Ovary (tissue), 9 donors: ENCODE data around the gene GRAMD4. TPM values are rescaled to one million over a fixed set of nuclear protein-coding genes. Genes with fewer than 3 reads are reported as not detected.

Source experiments
- DNase-seq, 5 donors: peaks; one replicate each; pipeline ENCODE4 v3.0.0-alpha.2; 2019 to 2020
- H3K27ac ChIP-seq, 2 donors: fragments of 200-600 bp; one replicate each; pipeline versions ENCODE4 v1.5.1 to v1.8.0; 2019 to 2022
- H3K27me3 ChIP-seq: fragments of 200-600 bp; one replicate; pipeline ENCODE4 v1.8.0; 2022
- H3K36me3 ChIP-seq: fragments of 200-600 bp; sonication (generic); one replicate; pipeline ENCODE4 v1.5.1; 2019
- H3K4me1 ChIP-seq: one replicate; pipeline ENCODE4 v1.8.1; 2013; ENCODE audit warnings: mild to moderate bottlenecking, moderate library complexity; ENCODE audit not compliant: insufficient read depth
- H3K4me3 ChIP-seq: fragments of 200-600 bp; sonication (generic); one replicate; pipeline ENCODE4 v1.5.1; 2017
- H3K9me3 ChIP-seq, 2 donors: fragments of 200-600 bp in 1 of 2; sonication (generic) in 1 of 2; one replicate each; pipeline versions ENCODE4 v1.5.1 to v1.8.1; 2013 to 2019; ENCODE audit warnings: mild to moderate bottlenecking in 1 of 2, moderate library complexity in 1 of 2
- EP300 ChIP-seq: sonication (generic); formaldehyde crosslinking; IDR thresholded peaks from one replicate; pipeline ENCODE4 v1.6.1; 2017; ENCODE audit warnings: antibody characterized with exemption
- POLR2A ChIP-seq: fragments of 450-650 bp; IDR thresholded peaks from one replicate; pipeline ENCODE4 v1.6.1; 2017; ENCODE audit warnings: antibody characterized with exemption, mild to moderate bottlenecking, moderate library complexity
- WGBS, 3 donors: extraction: QIAGEN DNeasy Blood & Tissue Kit in 1 of 3; methylation state at CpG; one replicate each; pipeline versions ENCODE4 v1.1.5 to v1.1.7; 2013 to 2017; 5-methylcytosine and 5-hydroxymethylcytosine counted together
- intact Hi-C, 4 donors: fragments of 100-400 bp; cut with DNase I; formaldehyde crosslinking; loops; one replicate each; pipeline versions ENCODE4 v1.11.0 to v1.15.1; 2022 to 2023
- polyA plus RNA-seq, 2 donors: library from polyadenylated mRNA; stranded (reverse); fragments of 200-250 nt in 1 of 2; fragments of 350-450 nt in 1 of 2; fragmentation: Illumina TruSeq in 1 of 2; extraction: RNeasy Lipid Tissue Mini Kit (QIAGEN cat#74804) in 1 of 2; gene quantifications; one replicate each; pipeline ENCODE4 v1.2.3, GENCODE V29; 2013 to 2014
- total RNA-seq, 7 donors: library from RNA; depleted of rRNA in 2 of 7; stranded (reverse); fragments of >200 nt in 2 of 7; fragmentation: NEBNext Ultra II Directional in 3 of 7; extraction: Animal tissue kit (Norgen Biotek cat#: 25700) in 3 of 7; gene quantifications; one replicate each; pipeline versions ENCODE4 v1.1.0 to v1.2.4, GENCODE V29; 2016 to 2023
- TF ChIP-seq, protein P1 (sequence below), 3 donors: fragments of 450-650 bp in 2 of 3; fragments of 200-600 bp in 1 of 3; IDR thresholded peaks; one replicate each; pipeline versions ENCODE4 v1.5.1 to v1.8.0; 2016 to 2022; ENCODE audit warnings: antibody characterized with exemption in 3 of 3, mild to moderate bottlenecking in 1 of 3
- donor health status: DM: no; HTN: no; CAD: no; lungs with moderate emphysema.
- donor health status: DM: no; HTN: no; CAD: no.
- donor health status: Bipolar disorder and iron deficiency.
- donor health status: DM: yes; HTN: yes; CAD: no.
- donor health status: DM: no; HTN: no; CAD: no.
- donor health status: DM: yes; HTN: yes; CAD: no.

The GRAMD4 gene
- total and polyA plus RNA-seq, 9 donors = 6.2 to 40.4 (median 27.8) TPM

DNA sequence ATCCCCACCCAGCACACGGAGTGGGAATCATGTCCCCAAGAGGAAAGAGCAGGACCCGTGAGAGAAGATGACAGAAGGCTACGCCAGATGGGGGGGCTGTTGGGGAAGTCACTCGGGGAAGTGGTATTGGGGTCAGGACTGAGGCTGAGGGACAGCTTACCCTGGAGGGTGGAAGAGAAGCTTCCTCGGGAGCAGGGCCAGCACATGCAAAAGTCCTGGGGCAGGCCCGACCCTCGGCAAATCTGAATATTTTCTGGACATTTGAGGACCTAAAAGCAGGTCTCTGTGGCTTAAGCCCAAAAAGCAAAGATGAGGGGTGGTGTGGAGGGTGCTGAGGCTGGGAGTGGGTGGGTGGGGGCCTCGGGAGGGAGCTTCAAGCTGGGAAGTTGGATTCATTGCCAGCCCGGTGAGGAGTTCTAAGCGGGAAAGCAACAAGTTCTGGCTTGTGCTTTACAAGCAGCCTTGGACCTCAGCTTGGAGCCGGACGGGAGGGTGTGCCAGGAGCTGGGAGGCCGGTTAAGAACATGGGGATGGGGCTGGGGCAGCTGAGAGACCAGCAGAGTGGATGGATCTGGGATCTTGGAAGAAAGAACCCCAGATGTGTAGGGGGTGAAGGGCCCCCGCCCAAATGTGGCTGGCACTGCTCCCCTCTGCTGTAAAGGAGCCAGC lies 34.9 kb downstream of the GRAMD4 start:
- DNase-seq = no peak
- Histone ChIP-seq H3K9me3 (no peaks in the 10 kb centered on the region), H3K4me1 (peaks cover 12% of the 10 kb centered on the region), H3K27me3 (no peaks in the 10 kb centered on the region), H3K27ac (no peak overlapping the region), H3K36me3 (no peaks in the 10 kb centered on the region), H3K4me3 (no peak overlapping the region)
- TF ChIP-seq, protein P1, sequence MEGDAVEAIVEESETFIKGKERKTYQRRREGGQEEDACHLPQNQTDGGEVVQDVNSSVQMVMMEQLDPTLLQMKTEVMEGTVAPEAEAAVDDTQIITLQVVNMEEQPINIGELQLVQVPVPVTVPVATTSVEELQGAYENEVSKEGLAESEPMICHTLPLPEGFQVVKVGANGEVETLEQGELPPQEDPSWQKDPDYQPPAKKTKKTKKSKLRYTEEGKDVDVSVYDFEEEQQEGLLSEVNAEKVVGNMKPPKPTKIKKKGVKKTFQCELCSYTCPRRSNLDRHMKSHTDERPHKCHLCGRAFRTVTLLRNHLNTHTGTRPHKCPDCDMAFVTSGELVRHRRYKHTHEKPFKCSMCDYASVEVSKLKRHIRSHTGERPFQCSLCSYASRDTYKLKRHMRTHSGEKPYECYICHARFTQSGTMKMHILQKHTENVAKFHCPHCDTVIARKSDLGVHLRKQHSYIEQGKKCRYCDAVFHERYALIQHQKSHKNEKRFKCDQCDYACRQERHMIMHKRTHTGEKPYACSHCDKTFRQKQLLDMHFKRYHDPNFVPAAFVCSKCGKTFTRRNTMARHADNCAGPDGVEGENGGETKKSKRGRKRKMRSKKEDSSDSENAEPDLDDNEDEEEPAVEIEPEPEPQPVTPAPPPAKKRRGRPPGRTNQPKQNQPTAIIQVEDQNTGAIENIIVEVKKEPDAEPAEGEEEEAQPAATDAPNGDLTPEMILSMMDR (IDR thresholded peaks at IDR 0.05) = no peak
- TF ChIP-seq EP300 = no peak
- no peak for TF ChIP-seq POLR2A
- 84 to 90% (median 89%) methylated on average over 14 of the region's 14 CpGs for WGBS, 3 donors
- intact Hi-C loops = no loop called here

DNA sequence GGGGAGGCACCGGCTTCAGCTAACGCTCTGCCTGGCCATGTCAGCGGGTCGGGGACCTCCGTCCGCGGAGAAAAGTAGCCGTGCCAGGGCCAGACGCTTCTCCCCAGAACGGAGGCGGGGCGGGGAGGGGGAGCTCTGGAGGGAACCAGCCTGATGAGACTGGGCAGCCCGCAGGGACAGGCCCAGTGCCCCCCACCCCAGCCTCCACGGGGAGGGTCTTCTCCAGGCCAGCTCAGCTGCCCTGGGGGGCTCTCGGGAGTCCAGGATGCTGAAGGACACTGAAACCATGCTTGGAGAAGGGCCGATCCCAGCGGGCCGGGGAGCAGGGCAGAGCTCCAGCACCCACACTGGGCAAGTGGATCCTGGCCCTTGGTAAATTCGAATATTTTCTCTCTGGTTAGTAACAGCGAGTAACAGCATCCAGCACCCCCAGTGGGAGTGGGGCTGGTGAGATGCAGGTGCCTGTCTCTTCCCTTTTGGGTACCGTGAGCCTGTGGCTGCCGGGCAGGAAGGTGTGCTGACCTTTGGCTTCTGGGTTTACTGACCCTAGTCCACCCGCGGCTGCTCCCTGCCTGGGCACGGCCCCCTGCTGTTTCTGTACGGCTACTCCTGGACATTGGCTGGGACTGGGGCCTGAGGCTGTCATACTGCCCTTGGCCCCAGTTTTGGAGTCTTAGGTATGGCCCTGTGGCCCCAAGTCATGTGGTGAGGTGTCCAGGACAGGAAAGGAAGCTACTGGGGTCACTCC lies 35.8 kb downstream of the GRAMD4 start:
- intact Hi-C loops = no loop called here
- Histone ChIP-seq H3K27ac (no peak overlapping the region), H3K27me3 (no peaks in the 10 kb centered on the region), H3K4me1 (peaks cover 12% of the 10 kb centered on the region), H3K4me3 (no peak overlapping the region), H3K36me3 (no peaks in the 10 kb centered on the region), H3K9me3 (no peaks in the 10 kb centered on the region)
- DNase-seq = no peak
- WGBS, 3 donors = 91 to 94% (median 91%) methylated on average over 21 to 26 of the region's 26 CpGs
- TF ChIP-seq, protein P1 (IDR thresholded peaks at IDR 0.05) = no peak
- no peak for TF ChIP-seq POLR2A
- no peak for TF ChIP-seq EP300

DNA sequence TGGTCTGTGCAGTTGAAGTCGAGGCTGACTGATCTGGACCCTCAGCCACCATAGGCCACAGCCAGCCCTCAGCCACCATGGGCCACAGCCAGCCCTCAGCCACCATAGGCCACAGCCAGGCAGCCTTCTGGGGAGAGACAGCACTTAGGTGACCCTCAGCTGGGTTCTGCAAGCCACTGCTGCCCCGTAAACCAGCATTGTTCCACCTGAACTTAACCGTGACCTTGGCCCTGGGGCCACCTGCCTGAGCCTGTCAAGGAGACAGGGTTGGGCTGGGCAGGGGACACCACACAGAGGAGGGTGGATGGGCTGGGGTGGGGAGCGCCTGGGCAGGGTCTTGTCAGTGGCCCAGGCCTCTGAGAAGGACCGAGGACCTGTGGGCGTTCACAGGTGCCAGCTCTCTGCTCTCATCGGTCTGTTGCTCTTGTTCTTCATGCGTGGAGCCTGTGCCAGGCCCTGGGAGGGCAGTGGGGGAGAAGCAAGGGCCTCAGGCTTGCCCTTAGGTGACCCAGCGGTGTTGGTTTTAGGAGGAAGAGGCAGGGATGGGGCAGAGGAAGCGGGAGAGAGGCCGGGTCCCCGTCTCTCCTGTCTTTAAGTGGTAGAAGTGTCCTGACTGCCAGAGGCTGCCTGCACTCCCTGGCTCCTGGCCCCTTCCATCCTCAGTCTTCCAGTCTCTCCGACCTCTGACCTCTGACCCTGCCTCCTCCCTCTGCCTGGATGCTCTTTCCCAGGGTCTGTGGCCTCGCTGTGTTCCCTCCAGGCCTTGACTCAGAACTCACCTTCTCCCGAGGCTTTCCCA lies 36.9 kb downstream of the GRAMD4 start:
- H3K27ac ChIP-seq = no peak overlapping the region
- DNase-seq = no peak
- H3K4me1 ChIP-seq = peaks cover 12% of the 10 kb centered on the region
- TF ChIP-seq, protein P1 (IDR thresholded peaks at IDR 0.05) = no peak
- TF ChIP-seq EP300 (no peak), POLR2A (no peak)
- intact Hi-C loops = no loop called here
- H3K36me3 ChIP-seq = no peaks in the 10 kb centered on the region
- WGBS, 3 donors = 91 to 93% (median 92%) methylated on average over 14 to 15 of the region's 15 CpGs
- H3K4me3 ChIP-seq = no peak overlapping the region
- H3K9me3 ChIP-seq = no peaks in the 10 kb centered on the region
- no peaks in the 10 kb centered on the region for H3K27me3 ChIP-seq

DNA sequence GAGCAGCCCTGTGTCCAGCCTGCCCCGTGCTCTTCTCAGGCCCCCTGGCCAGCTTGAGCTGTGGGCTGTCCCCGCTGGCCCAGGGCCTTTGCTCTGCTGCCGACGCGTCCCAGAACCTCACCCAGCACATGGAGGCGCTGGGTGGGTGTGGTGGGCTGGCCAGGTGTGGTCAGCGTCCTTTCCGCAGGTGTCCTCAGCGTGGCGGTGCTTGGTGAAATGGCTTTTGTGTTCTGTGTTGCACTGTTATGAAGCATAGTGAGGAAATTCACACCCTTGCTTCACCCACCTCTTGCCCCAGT lies 37.4 kb downstream of the GRAMD4 start:
- H3K27ac ChIP-seq = no peak overlapping the region

More for the DNA sequence above, 37.4 kb downstream of the GRAMD4 start:
- Histone ChIP-seq H3K9me3 (no peaks in the 10 kb centered on the region), H3K36me3 (no peaks in the 10 kb centered on the region), H3K27me3 (no peaks in the 10 kb centered on the region), H3K4me1 (peaks cover 6% of the 10 kb centered on the region), H3K4me3 (no peak overlapping the region)
- intact Hi-C loops = no loop called here
- WGBS, 3 donors = 94 to 96% (median 96%) methylated on average over 10 of the region's 10 CpGs
- no peak for DNase-seq
- TF ChIP-seq, protein P1 (IDR thresholded peaks at IDR 0.05) = no peak
- TF ChIP-seq EP300 = no peak
- no peak for TF ChIP-seq POLR2A
